Measurements from ENCODE around the gene ANKRD13D.

GRCh38 chr11:67279589-67280340, 9.3 kb upstream of the ANKRD13D start:
- TF ChIP-seq MXI1 (IDR thresholded peaks at IDR 0.05; ENCODE audit: low read depth, low read length) (no peak), RCOR1 (IDR thresholded peaks at IDR 0.05; ENCODE audit: low read length) (no peak), TCF12 (IDR thresholded peaks at IDR 0.05) (no peak), CTCF (IDR thresholded peaks at IDR 0.05) (no peak), RFX5 (IDR thresholded peaks at IDR 0.05; ENCODE audit: low read length) (no peak), EP300 (IDR thresholded peaks at IDR 0.05; ENCODE audit: borderline replicate concordance in 1 of 2, low read depth in 1 of 2, low read length in 1 of 2) (no peak), RAD21 (IDR thresholded peaks at IDR 0.05; ENCODE audit: low read length) (no peak), MAX (IDR thresholded peaks at IDR 0.05; ENCODE audit: low read depth) (no peak), JUND (IDR thresholded peaks at IDR 0.05) (no peak), YY1 (IDR thresholded peaks at IDR 0.05; ENCODE audit: low read depth) (no peak), FOXM1 (IDR thresholded peaks at IDR 0.05; ENCODE audit: low read depth) (no peak), TAF1 (IDR thresholded peaks at IDR 0.05; ENCODE audit: borderline replicate concordance, low read depth, low read length) (no peak), GABPA (IDR thresholded peaks at IDR 0.05; ENCODE audit: low read depth) (no peak), EZH2phosphoT487 (IDR thresholded peaks at IDR 0.05; ENCODE audit: borderline replicate concordance, low read depth) (no peak)

All from SK-N-SH (cell line).